GM23248 (cell line): Measurements from ENCODE around the gene UBL3. TPM values are rescaled to one million over a fixed set of nuclear protein-coding genes. Genes with fewer than 3 reads are reported as not detected.

Experiments used
- DNase-seq: peaks from one replicate; pipeline ENCODE4 v3.0.0-alpha.2; 2015
- H2AFZ ChIP-seq: fragments of 200-600 bp; sonication (generic); 2 replicates; pipeline ENCODE4 v1.6.1; 2016; ENCODE audit warnings: antibody characterized with exemption
- H3F3A ChIP-seq: fragments of 200-600 bp; sonication (generic); 2 replicates; pipeline ENCODE4 v1.6.1; 2016; ENCODE audit warnings: mild to moderate bottlenecking, antibody characterized with exemption, mixed run types; ENCODE audit not compliant: insufficient read depth
- H3K27ac ChIP-seq: fragments of 200-600 bp; sonication (generic); 2 replicates; pipeline ENCODE4 v1.5.1; 2016; ENCODE audit warnings: mild to moderate bottlenecking
- H3K27me3 ChIP-seq: fragments of 200-600 bp; sonication (generic); replicated peaks from 2 replicates; pipeline ENCODE4 v1.6.1; 2016; ENCODE audit warnings: mild to moderate bottlenecking; ENCODE audit not compliant: insufficient read depth
- H3K36me3 ChIP-seq: fragments of 200-600 bp; sonication (generic); 2 replicates; pipeline ENCODE4 v1.6.1; 2016; ENCODE audit warnings: low read depth, mild to moderate bottlenecking
- H3K4me1 ChIP-seq: fragments of 200-600 bp; sonication (generic); 2 replicates; pipeline ENCODE4 v1.6.1; 2016; ENCODE audit warnings: mild to moderate bottlenecking; ENCODE audit not compliant: insufficient read depth
- H3K4me2 ChIP-seq: fragments of 200-600 bp; sonication (generic); one replicate; pipeline ENCODE4 v1.6.1; 2016; ENCODE audit warnings: mild to moderate bottlenecking; ENCODE audit not compliant: unreplicated experiment
- H3K4me3 ChIP-seq: fragments of 200-600 bp; sonication (generic); 2 replicates; pipeline ENCODE4 v1.5.1; 2016; ENCODE audit warnings: mild to moderate bottlenecking
- H3K79me2 ChIP-seq: fragments of 200-600 bp; sonication (generic); 2 replicates; pipeline ENCODE4 v1.6.1; 2016; ENCODE audit warnings: mild to moderate bottlenecking; ENCODE audit not compliant: insufficient read depth
- H3K9ac ChIP-seq: fragments of 200-600 bp; sonication (generic); 2 replicates; pipeline ENCODE4 v1.6.1; 2016; ENCODE audit warnings: mild to moderate bottlenecking
- H3K9me2 ChIP-seq: fragments of 200-600 bp; sonication (generic); 2 replicates; pipeline ENCODE4 v1.6.1; 2016; ENCODE audit warnings: mixed run types, mild to moderate bottlenecking, moderate library complexity; ENCODE audit not compliant: insufficient read depth
- H3K9me3 ChIP-seq: fragments of 200-600 bp; sonication (generic); one replicate; pipeline ENCODE4 v1.6.1; 2017; ENCODE audit warnings: low read depth
- H4K20me1 ChIP-seq: fragments of 200-600 bp; sonication (generic); 2 replicates; pipeline ENCODE4 v1.6.0; 2016; ENCODE audit not compliant: insufficient read depth
- EZH2 ChIP-seq: fragments of 200-600 bp; sonication (generic); IDR thresholded peaks from 2 replicates; pipeline ENCODE4 v1.6.1; 2018; ENCODE audit warnings: antibody characterized with exemption, mild to moderate bottlenecking; ENCODE audit not compliant: insufficient read depth, poor library complexity, severe bottlenecking
- EZH2phosphoT487 ChIP-seq: fragments of 200-600 bp; sonication (generic); IDR thresholded peaks from 2 replicates; pipeline ENCODE4 v1.6.1; 2018; ENCODE audit warnings: antibody characterized with exemption, moderate library complexity, mild to moderate bottlenecking, low read depth; ENCODE audit not compliant: insufficient read depth
- WGBS, 2 experiments: methylation state at CpG; one replicate each; pipeline ENCODE4 v1.1.6; 2015 to 2017; ENCODE audit warnings: low lambda C conversion rate in 2 of 2, low coverage in 1 of 2; ENCODE audit errors: missing lambda C conversion rate in 2 of 2; 5-methylcytosine and 5-hydroxymethylcytosine counted together
- in situ Hi-C: fragments of 300-500 bp; cut with MboI; formaldehyde crosslinking; loops from 2 replicates; pipeline ENCODE4 v1.15.0; 2020
- polyA plus RNA-seq: library from polyadenylated mRNA; unstranded; fragments of >200 nt; fragmentation: Nextera tagmentation; extraction: Ambion mirVana; gene quantifications from 2 replicates; pipeline ENCODE4 v1.2.1, GENCODE V29; 2016
- total RNA-seq: library from RNA; depleted of rRNA; stranded (reverse); fragments of >200 nt; shearing (Covaris generic); gene quantifications from 2 replicates; pipeline ENCODE4 v1.2.3, GENCODE V29; 2014

UBL3 gene
- total and polyA plus RNA-seq, 2 experiments from 2014 or later: 85.8 to 99.3 TPM

DNA sequence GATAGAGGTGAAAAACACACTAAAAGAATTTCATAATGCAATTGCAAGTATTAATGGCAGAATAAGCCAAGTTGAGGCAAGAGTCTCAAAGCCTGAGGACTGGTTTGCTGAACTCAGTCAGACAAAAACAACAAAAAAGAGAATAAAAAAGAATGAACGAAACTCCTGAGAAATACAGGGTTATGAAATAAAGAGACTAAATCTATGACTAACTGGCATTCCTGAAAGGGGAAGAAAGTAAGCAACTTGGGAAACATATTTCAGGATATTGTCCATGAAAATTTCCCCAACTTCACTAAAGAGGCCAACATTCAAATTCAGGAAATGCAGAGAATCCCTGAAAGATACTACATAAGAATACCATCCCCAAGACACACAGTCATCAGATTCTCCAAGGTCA, 47.8 kb downstream of the UBL3 start:
- Histone ChIP-seq H2AFZ (no peak overlapping the region), H3K27me3 (no peaks in the 10 kb centered on the region), H3K9ac (peak overlapping the region; percentile 28; the same call in 1 of the 2 replicates), H3K27ac (peak overlapping the region; percentile 63), H3K79me2 (peaks cover 100% of the 10 kb centered on the region), H3K4me1 (peaks cover 47% of the 10 kb centered on the region), H3K4me2 (peak overlapping the region; percentile 56), H3K9me2 (no peaks in the 10 kb centered on the region), H3K9me3 (no peaks in the 10 kb centered on the region), H3K36me3 (no peaks in the 10 kb centered on the region), H3K4me3 (0 out of 2 replicates have a peak overlapping the region, but pooled peaks have one; percentile 9), H4K20me1 (peaks cover 58% of the 10 kb centered on the region; the same call in 1 of the 2 replicates), H3F3A (peaks cover 23% of the 10 kb centered on the region)
- in situ Hi-C loops: no loop called here
- peak; percentile 62 for DNase-seq
- TF ChIP-seq EZH2: no peak
- no peak for TF ChIP-seq EZH2phosphoT487
- WGBS, 2 experiments: 11 to 20% methylated on average over 1 of the region's 1 CpG

- Histone ChIP-seq H3K36me3 (no peaks in the 10 kb centered on the region), H3K27ac (peak overlapping the region; percentile 63), H3K27me3 (no peaks in the 10 kb centered on the region), H3K9me3 (no peaks in the 10 kb centered on the region), H2AFZ (no peak overlapping the region), H3F3A (peaks cover 23% of the 10 kb centered on the region), H3K79me2 (peaks cover 100% of the 10 kb centered on the region), H3K4me3 (0 out of 2 replicates have a peak overlapping the region, but pooled peaks have one; percentile 9), H4K20me1 (peaks cover 53% of the 10 kb centered on the region; the same call in 1 of the 2 replicates), H3K4me1 (peaks cover 40% of the 10 kb centered on the region), H3K9me2 (no peaks in the 10 kb centered on the region), H3K4me2 (peak overlapping the region; percentile 56), H3K9ac (peak overlapping the region; percentile 28; the same call in 1 of the 2 replicates)
- DNase-seq: peak; percentile 28
- 64 to 78% methylated on average over 4 of the region's 4 CpGs for WGBS, 2 experiments
- in situ Hi-C loops: no loop called here
- TF ChIP-seq EZH2: no peak
- TF ChIP-seq EZH2phosphoT487: no peak
Observed at GRCh38 chr13:29801737-29802305, 48.6 kb downstream of the UBL3 start.

- Histone ChIP-seq H3K9me3 (no peaks in the 10 kb centered on the region), H3K4me3 (no peak overlapping the region), H3K36me3 (no peaks in the 10 kb centered on the region), H3K9me2 (no peaks in the 10 kb centered on the region; the same call in 1 of the 2 replicates), H3K4me1 (peaks cover 40% of the 10 kb centered on the region), H3K27me3 (no peaks in the 10 kb centered on the region), H2AFZ (no peak overlapping the region), H3K27ac (0 out of 2 replicates have a peak overlapping the region, but pooled peaks have one; percentile 6), H3K9ac (no peak overlapping the region), H3K79me2 (peaks cover 100% of the 10 kb centered on the region), H3K4me2 (no peak overlapping the region), H4K20me1 (peaks cover 49% of the 10 kb centered on the region; the same call in 1 of the 2 replicates), H3F3A (peaks cover 27% of the 10 kb centered on the region)
- no peak for DNase-seq
- WGBS, 2 experiments: 98 to 99% methylated on average over 4 of the region's 4 CpGs
- TF ChIP-seq EZH2phosphoT487 (no peak), EZH2 (no peak)
- in situ Hi-C loops: no loop called here
Observed at GRCh38 chr13:29801102-29801501, 49.3 kb downstream of the UBL3 start.

DNA sequence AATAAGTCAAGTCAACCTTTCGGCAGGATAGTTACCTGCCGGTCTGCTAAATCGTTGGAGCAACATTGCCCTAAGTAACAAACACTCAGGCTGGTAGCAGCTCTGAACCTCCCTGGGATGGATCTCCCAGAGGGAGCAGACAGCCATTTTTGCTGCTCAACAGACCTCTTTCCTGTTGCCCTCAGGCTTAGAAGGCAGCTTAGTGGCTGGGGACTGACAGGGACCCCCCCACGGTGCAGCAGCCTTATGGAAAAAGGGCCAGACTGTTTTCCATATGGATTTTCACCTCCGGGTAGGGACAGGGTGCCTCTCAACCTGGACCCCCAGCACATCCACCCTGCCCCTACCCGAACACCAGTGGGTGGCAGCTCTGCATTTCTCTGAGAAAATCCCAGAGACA, 49.7 kb downstream of the UBL3 start:
- Histone ChIP-seq H3F3A (peaks cover 27% of the 10 kb centered on the region), H3K9me3 (no peaks in the 10 kb centered on the region), H3K36me3 (no peaks in the 10 kb centered on the region), H2AFZ (no peak overlapping the region), H3K4me3 (no peak overlapping the region), H3K4me1 (peaks cover 40% of the 10 kb centered on the region), H3K27me3 (no peaks in the 10 kb centered on the region), H3K9me2 (no peaks in the 10 kb centered on the region; the same call in 1 of the 2 replicates), H4K20me1 (peaks cover 47% of the 10 kb centered on the region; the same call in 1 of the 2 replicates), H3K4me2 (no peak overlapping the region), H3K9ac (no peak overlapping the region), H3K27ac (no peak overlapping the region), H3K79me2 (peaks cover 100% of the 10 kb centered on the region)
- DNase-seq: no peak
- no peak for TF ChIP-seq EZH2phosphoT487
- no peak for TF ChIP-seq EZH2
- WGBS, 2 experiments: 80 to 86% methylated on average over 6 of the region's 6 CpGs
- in situ Hi-C loops: no loop called here
